Measurements from ENCODE around the gene TFDP1. TPM values are rescaled to one million over a fixed set of nuclear protein-coding genes. Genes with fewer than 3 reads are reported as not detected.

The TFDP1 gene
- polyA plus RNA-seq, 3 donors = 30.3 to 54.0 (median 37.6) TPM

DNA sequence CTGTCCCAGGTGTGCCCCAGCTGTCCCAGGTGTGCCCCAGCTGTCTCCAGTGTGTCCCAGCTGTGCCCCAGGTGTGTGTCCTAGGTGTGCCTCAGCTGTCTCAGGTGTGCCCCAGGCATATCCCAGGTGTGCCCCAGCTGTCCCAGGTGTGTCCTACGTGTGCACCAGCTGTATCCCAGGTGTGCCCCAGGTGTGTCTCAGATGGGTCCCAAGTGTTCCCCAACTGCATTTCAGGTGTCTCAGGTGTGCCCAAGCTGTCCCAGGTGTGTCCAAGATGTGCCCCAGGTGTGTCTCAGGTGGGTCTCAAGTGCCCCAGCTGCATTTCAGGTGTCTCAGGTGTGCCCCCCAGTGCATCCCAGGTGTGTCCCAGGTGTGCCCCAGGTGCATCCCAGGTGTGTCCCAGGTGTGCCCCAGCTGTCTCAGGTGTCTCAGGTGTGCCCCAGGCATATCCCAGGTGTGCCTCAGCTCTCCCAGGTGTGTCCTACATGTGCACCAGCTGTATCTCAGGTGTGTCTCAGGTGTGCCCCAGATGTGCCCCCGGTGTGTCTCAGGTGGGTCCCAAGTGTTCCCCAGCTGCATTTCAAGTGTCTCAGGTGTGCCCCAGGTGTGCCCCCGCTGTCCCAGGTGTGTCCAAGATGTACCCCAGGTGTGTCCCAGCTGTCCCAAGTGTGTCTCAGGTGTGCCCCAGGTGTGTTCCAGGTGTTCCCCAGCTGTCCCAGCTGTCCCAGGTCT lies 81.2 kb downstream of the TFDP1 start:
- intact Hi-C loops (cut with micrococcal nuclease) = no loop called here
- Mint-ChIP-seq H3K27me3 (ENCODE audit: low read depth in 3 of 3) (peaks cover 0 to 19% (median 2%) of the 10 kb centered on the region in 3 donors), H3K27ac (no peak overlapping the region), H3K4me3 (no peak overlapping the region), H3K4me1 (no peaks in the 10 kb centered on the region), H3K36me3 (no peaks in the 10 kb centered on the region), H3K9me3 (peaks cover 5 to 16% (median 15%) of the 10 kb centered on the region in 7 donors)
- Histone ChIP-seq H2AFZ (ENCODE audit: insufficient read depth, low read depth, low read length, poor library complexity, severe bottlenecking) (no peak overlapping the region), H3K4me1 (ENCODE audit: control insufficient read depth in 1 of 2, insufficient read depth in 2 of 2, low read length in 2 of 2) (no peaks in the 10 kb centered on the region), H3K4me3 (replicated peaks in 1 of 3; ENCODE audit: low read depth in 2 of 3, low read length in 3 of 3) (no peak overlapping the region), H3K9me3 (replicated peaks in 1 of 2; ENCODE audit: control insufficient read depth in 1 of 2, insufficient read depth in 1 of 2, low read length in 2 of 2) (peaks cover 7 to 14% of the 10 kb centered on the region in 2 donors), H3K4me2 (replicated peaks; ENCODE audit: extremely low read depth, low read length, poor library complexity, severe bottlenecking) (no peak overlapping the region), H3K27ac (ENCODE audit: low read depth in 1 of 2, low read length in 2 of 2) (no peak overlapping the region), H3K9ac (ENCODE audit: insufficient read depth, low read length, poor library complexity, severe bottlenecking) (no peak overlapping the region), H4K20me1 (ENCODE audit: insufficient read depth, low read length) (no peaks in the 10 kb centered on the region), H3K27me3 (ENCODE audit: control insufficient read depth in 2 of 2, insufficient read depth in 2 of 2, low read length in 2 of 2) (no peaks in the 10 kb centered on the region), H3K79me2 (ENCODE audit: insufficient read depth, low read length) (no peaks in the 10 kb centered on the region), H3K36me3 (replicated peaks in 1 of 2; ENCODE audit: control insufficient read depth in 1 of 2, insufficient read depth in 2 of 2, low read length in 2 of 2) (no peaks in the 10 kb centered on the region)
- TF ChIP-seq, protein P1, sequence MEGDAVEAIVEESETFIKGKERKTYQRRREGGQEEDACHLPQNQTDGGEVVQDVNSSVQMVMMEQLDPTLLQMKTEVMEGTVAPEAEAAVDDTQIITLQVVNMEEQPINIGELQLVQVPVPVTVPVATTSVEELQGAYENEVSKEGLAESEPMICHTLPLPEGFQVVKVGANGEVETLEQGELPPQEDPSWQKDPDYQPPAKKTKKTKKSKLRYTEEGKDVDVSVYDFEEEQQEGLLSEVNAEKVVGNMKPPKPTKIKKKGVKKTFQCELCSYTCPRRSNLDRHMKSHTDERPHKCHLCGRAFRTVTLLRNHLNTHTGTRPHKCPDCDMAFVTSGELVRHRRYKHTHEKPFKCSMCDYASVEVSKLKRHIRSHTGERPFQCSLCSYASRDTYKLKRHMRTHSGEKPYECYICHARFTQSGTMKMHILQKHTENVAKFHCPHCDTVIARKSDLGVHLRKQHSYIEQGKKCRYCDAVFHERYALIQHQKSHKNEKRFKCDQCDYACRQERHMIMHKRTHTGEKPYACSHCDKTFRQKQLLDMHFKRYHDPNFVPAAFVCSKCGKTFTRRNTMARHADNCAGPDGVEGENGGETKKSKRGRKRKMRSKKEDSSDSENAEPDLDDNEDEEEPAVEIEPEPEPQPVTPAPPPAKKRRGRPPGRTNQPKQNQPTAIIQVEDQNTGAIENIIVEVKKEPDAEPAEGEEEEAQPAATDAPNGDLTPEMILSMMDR (IDR thresholded peaks at IDR 0.05) = no peak
- no peak for DNase-seq
- 87% methylated on average over 3 of the region's 3 CpGs for WGBS (ENCODE audit: insufficient coverage)

DNA sequence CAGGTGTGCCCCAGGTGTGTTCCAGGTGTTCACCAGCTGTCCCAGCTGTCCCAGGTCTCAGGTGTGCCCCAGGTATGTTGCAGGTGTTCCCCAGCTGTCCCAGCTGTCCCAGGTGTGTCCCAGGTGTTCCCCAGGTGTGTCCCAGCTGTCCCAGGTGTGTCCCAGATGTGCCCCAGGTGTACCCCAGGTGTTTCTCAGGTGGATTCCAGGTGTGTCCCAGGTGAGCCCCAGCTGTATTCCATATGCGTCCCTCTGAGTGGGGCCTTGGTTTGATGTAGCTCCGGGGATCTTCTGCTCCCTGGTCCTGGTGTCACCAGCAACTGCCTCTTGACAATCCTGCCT lies 81.7 kb downstream of the TFDP1 start:
- Histone ChIP-seq H3K9ac (ENCODE audit: insufficient read depth, low read length, poor library complexity, severe bottlenecking) (no peak overlapping the region), H3K9me3 (replicated peaks in 1 of 2; ENCODE audit: control insufficient read depth in 1 of 2, insufficient read depth in 1 of 2, low read length in 2 of 2) (peaks cover 7 to 8% of the 10 kb centered on the region in 2 donors), H3K36me3 (replicated peaks in 1 of 2; ENCODE audit: control insufficient read depth in 1 of 2, insufficient read depth in 2 of 2, low read length in 2 of 2) (no peaks in the 10 kb centered on the region), H3K27ac (ENCODE audit: low read depth in 1 of 2, low read length in 2 of 2) (no peak overlapping the region), H2AFZ (ENCODE audit: insufficient read depth, low read depth, low read length, poor library complexity, severe bottlenecking) (no peak overlapping the region), H4K20me1 (ENCODE audit: insufficient read depth, low read length) (no peaks in the 10 kb centered on the region), H3K4me1 (ENCODE audit: control insufficient read depth in 1 of 2, insufficient read depth in 2 of 2, low read length in 2 of 2) (no peaks in the 10 kb centered on the region), H3K4me3 (replicated peaks in 1 of 3; ENCODE audit: low read depth in 2 of 3, low read length in 3 of 3) (no peak overlapping the region), H3K4me2 (replicated peaks; ENCODE audit: extremely low read depth, low read length, poor library complexity, severe bottlenecking) (no peak overlapping the region), H3K79me2 (ENCODE audit: insufficient read depth, low read length) (no peaks in the 10 kb centered on the region), H3K27me3 (ENCODE audit: control insufficient read depth in 2 of 2, insufficient read depth in 2 of 2, low read length in 2 of 2) (no peaks in the 10 kb centered on the region)
- 100% methylated on average over 2 of the region's 2 CpGs for WGBS (ENCODE audit: insufficient coverage)
- Mint-ChIP-seq H3K9me3 (peaks cover 2 to 13% (median 9%) of the 10 kb centered on the region in 7 donors), H3K27ac (no peak overlapping the region), H3K36me3 (no peaks in the 10 kb centered on the region), H3K4me1 (no peaks in the 10 kb centered on the region), H3K4me3 (no peak overlapping the region), H3K27me3 (ENCODE audit: low read depth in 3 of 3) (peaks cover 0 to 19% (median 2%) of the 10 kb centered on the region in 3 donors)
- no peak for DNase-seq
- intact Hi-C loops (cut with micrococcal nuclease) = no loop called here
- TF ChIP-seq, protein P1 (IDR thresholded peaks at IDR 0.05) = no peak

All from CD14-positive monocyte (primary cell).